GM19372 (cell line): Measurements from ENCODE around the gene GPD1L.
"Not testable (repeated sequence)": the region's sequence is repeated elsewhere in the genome, so short reads cannot be mapped to it uniquely, and the experiment has no call there.

Experiments
- ATAC-seq: cut with Tn5 transposase; IDR thresholded peaks from one replicate; pipeline ENCODE4 v1.9.1; 2021; ENCODE audit warnings: mild to moderate bottlenecking, low read depth, moderate library complexity; ENCODE audit not compliant: unreplicated experiment

Gene GPD1L

DNA sequence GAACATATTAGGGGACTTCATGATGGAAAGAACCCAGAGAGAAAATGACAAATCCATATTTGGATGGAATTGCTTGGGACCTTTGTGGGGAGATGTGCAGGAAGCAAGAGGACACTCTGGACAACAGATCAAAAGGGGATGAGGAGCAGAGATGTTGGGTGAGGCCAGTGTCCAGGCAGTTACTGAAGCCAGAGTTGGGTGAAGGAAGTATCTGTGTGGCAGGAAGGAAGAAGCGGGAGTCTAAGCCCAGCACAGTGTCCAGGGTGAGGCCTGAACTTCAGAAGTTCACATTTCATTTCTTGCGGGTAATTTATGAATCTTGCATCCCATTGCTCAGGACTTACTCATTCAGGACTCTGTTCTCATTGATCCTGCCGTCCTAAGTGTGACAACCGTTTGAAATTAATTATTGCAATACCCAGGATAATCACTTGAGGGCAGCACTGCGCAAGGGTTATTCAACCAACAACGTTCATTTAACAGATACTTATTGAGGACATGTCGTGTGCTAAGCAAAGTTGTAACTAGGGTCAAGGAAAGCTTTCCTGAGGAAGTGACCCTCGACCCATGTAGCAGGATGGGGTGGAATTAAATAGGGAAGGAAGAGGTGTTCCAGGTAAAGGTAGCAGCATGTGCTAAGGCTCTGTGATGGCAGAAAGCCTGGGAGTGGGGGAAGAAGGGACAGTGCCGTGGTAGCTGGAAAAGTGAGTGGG, 70.7 kb downstream of the GPD1L start:
- no peak for ATAC-seq

DNA sequence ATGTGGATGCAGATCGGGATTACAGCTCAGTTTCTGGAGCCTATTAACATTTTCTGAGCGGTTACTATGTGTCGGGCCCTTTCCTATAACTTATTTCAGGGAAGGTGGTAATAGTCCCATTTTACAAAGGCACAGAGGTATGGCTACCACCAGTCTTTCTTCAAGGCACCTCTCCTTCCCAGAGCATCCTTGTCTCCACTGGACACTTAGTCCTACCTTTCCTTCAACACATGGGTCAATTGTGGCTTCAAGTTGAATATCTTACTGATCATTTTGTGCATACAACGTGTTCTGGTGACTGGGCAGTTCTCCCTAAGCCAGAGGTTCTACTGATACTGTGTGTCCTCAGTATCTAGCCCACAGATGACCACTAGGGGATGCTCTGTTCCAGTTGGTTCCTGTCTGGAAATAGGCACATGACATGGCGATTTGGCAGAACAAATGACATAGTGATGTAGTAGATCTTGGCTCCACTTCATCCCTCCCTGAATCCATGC, 71.3 kb downstream of the GPD1L start:
- peak; percentile 65 for ATAC-seq

- no peak for ATAC-seq
These were observed 73.8 kb downstream of the GPD1L start for GRCh38 chr3:32180141-32180784.

- no peak for ATAC-seq
These were observed 74.9 kb downstream of the GPD1L start for GRCh38 chr3:32181365-32181764.

GRCh38 chr3:32181796-32182195, 75.4 kb downstream of the GPD1L start:
- no peak for ATAC-seq

- ATAC-seq, result no peak
These were observed 77.8 kb downstream of the GPD1L start for GRCh38 chr3:32184187-32184730.

DNA sequence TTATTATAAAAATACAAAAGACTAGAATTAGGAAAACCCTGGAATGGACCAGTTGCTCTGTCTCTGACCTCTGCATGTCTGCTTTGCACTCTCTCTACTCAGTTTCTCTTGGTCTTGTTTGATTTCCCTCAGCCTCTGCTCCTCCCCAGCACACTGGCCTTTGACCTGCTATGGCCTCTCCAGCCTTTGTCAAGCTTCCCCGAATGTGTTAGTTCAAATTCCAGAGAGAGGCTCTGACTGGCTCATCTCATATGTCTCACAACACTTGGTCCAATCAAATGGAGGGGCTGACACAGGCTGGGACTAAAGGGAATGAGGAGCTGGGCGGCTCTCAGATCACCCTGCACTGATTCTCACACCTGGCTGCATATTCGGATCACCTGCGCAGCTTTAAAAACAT, 79.7 kb downstream of the GPD1L start:
- no peak for ATAC-seq

GRCh38 chr3:32186876-32187275, 80.5 kb downstream of the GPD1L start:
- no peak for ATAC-seq

DNA sequence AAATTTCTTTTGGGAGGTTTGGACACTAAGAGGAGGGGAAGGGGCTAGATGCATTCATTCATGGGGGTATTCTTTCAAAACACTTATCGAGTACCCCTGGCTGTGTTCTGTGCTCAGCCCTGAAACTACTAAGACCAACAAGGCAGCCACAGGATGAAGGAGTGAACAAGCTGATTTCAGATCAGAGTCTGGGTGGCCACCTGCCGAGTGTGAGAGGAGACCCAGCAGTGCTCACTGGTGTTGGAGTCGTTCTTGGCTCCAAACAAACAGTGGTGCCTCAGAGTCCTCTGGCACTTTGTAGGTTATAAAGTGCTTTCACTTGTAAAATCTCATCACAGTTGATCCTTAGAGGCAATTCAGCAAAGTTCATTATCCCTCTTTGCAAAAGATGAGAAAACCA, 83.3 kb downstream of the GPD1L start:
- ATAC-seq, result no peak

GRCh38 chr3:32190556-32190955, 84.1 kb downstream of the GPD1L start:
- not testable (repeated sequence) for ATAC-seq

GRCh38 chr3:32193101-32193500, 86.7 kb downstream of the GPD1L start:
- ATAC-seq, result no peak

DNA sequence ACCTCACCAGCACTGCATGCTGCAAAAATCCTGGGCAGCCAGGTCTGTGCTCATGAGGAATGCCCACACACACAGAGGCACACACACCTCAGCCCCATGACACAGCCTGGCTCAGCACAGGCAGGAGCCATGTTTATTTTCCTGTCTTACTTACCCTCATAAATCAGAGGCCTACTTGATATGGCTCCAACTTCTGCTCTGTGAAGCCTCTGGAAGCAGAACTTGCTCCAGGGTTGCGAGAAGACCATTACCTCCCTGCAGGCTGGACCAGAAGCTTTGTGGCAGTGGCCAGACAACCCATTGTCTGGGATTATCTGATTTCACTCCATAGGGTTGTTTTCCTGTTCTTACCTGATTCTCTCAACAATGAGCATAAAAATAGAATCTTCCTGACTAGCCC, 88.2 kb downstream of the GPD1L start:
- ATAC-seq, result no peak

DNA sequence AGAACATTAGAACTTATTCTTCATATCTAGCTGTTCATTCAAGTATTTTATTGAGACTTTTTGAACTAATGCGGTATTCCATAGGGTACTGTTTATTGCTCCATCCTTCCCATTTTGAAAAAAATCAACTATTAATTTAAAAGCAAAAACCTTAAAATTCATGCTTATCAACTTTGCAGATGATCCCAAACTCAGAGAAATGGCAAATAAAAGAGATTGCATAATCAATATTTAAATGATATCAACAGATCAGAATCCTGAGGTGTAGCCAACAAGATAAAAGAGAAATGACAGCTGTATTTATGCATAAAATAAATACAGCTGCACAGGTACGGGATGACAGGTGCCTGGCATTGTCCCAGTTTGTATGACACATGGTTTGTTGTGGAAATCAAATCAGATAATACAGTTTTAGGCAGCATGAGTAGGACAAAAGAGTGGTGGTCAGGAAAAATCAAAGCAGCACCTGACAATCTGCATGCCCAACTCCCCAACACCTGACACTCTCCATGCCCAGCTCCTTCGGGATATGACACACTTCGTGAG, 89.6 kb downstream of the GPD1L start:
- no peak for ATAC-seq

DNA sequence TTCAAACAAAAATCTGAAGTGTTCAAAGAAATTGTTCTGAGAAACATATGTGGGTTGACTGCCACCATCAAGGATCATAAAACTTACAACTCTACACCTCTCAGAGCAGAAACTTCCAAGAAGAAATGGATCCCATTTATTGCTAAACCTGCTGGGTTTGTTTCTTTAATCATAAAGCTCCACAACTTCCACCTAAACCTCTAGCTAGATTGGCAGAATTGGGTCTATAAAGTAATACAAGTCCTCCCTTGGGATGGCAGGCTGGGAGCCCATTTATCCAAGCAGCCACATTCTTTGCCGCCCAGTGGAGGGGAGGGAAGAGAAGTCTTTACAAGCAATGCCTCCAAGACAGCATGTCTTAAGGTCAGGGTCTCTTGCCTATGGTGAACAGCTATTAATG, 91.6 kb downstream of the GPD1L start:
- no peak for ATAC-seq

- no peak for ATAC-seq
These were observed 92.3 kb downstream of the GPD1L start for GRCh38 chr3:32198714-32199113.

DNA sequence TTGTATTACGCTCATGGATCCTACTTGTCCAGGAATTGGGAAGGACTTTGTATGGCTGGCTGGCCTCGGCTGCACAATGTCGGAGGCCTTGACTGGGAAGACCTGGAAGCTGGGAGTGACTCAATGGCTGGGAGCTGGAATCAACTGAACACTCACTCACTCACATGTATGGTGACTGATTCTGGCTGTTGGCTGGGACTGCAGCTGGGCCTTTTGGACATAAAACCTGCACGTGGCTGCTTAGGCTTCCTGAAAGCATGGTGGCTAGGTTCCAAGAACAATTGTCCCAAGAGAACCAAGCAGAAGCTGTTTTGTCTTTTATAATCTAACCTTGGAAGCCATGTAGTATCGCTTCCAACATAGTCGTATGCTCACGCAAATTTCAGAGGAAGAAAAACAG, 94.1 kb downstream of the GPD1L start:
- no peak for ATAC-seq

DNA sequence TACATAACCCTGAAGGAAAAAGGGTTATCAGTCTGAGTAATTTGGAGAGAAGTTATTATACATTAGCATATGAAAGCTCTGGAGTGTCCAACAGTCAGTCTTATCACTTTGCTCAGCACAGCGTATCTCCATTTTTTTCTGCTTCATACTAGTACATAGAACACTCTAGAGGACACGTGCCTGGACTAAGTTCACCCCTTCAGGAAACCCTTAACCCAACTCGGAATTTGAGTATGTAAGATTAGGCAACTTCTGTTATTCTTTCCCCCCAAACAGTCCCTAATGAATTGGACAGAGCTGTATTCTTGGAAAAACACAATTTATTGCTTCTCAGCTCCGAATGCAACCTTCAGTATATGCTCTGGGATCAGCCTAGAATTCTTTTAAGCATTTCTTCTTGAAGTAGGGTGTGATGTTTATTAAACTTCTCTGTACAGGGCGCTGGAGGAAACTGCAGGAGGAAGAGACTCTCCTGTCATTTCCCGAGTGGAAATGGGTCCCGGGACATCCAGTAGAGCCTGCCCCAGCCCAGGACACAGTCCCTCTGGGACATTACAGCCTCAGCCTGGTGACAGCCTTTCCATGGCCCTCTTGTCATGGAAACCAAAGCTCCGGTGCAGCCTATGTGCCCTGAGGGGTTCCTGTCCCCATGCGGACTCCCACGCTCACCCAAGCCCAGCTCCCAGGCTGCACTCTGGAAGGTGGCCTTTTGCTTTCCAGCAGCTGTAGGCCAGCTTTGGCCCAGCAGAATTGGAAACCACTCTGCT, 94.8 kb downstream of the GPD1L start:
- ATAC-seq, result no peak

DNA sequence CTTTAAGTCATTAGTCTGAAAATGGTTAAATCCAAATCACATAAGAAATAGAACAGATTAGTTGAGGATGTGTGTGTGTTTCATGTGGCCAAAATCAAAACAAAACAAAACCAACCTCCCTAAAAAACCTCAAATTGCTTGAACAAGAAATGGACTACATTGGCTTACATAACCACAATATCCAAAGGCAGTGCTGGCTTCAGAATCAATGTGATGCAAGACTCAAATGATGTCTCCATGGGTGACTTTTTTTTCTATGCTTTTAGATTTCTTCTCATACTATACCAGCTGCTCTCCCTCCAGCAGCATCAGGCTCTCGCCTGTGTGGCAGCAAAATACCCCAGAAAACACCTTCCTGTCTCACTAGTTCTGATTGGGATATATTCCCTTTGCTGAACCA, 96.1 kb downstream of the GPD1L start:
- no peak for ATAC-seq

- ATAC-seq, result no peak
These were observed 97.4 kb downstream of the GPD1L start for GRCh38 chr3:32203854-32204253.

GRCh38 chr3:32208447-32208846, 102.0 kb downstream of the GPD1L start:
- ATAC-seq, result no peak

GRCh38 chr3:32215185-32215584, 108.8 kb downstream of the GPD1L start:
- no peak for ATAC-seq
